ENCODE results near the gene CCDC39.

The CCDC39 gene

GRCh38 chr3:180693656-180694055, 14.4 kb upstream of the CCDC39 start:
- Histone ChIP-seq H3K27ac (no peak overlapping the region), H2AFZ (ENCODE audit: low read depth) (no peak overlapping the region), H3K79me2 (ENCODE audit: insufficient read depth, low read depth) (no peaks in the 10 kb centered on the region), H3K27me3 (ENCODE audit: insufficient read depth, low read depth) (no peaks in the 10 kb centered on the region), H4K20me1 (ENCODE audit: insufficient read depth) (no peaks in the 10 kb centered on the region), H3K9ac (no peak overlapping the region), H3K4me2 (no peak overlapping the region), H3K4me3 (IDR thresholded peaks at IDR 0.05; ENCODE audit: insufficient read depth, low read depth, low read length) (no peak overlapping the region), H3K4me1 (ENCODE audit: low read depth, poor library complexity, severe bottlenecking) (no peaks in the 10 kb centered on the region), H3K36me3 (ENCODE audit: insufficient read depth) (no peaks in the 10 kb centered on the region)
- TF ChIP-seq, protein P1, sequence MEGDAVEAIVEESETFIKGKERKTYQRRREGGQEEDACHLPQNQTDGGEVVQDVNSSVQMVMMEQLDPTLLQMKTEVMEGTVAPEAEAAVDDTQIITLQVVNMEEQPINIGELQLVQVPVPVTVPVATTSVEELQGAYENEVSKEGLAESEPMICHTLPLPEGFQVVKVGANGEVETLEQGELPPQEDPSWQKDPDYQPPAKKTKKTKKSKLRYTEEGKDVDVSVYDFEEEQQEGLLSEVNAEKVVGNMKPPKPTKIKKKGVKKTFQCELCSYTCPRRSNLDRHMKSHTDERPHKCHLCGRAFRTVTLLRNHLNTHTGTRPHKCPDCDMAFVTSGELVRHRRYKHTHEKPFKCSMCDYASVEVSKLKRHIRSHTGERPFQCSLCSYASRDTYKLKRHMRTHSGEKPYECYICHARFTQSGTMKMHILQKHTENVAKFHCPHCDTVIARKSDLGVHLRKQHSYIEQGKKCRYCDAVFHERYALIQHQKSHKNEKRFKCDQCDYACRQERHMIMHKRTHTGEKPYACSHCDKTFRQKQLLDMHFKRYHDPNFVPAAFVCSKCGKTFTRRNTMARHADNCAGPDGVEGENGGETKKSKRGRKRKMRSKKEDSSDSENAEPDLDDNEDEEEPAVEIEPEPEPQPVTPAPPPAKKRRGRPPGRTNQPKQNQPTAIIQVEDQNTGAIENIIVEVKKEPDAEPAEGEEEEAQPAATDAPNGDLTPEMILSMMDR (conservative IDR thresholded peaks at IDR 0.05; ENCODE audit: low read depth, low read length), result no peak

DNA sequence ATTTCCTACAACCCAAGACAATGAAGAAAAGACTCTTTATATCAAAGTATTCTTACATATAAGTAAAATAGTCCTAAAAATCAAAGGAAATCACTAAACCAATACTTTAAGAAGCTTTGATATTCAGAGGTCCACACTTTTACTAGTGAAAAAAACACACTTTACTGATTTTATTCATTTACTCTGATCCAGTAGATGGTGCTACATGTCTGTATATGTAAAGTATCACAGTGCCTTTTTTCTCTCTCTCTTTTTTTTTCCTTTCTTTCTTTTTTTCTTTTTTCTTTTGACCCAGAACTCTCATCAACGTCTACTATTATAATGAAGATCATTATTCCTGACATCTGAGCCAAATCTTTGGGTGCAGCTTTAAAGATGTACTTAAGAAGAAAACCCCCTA, 10.8 kb upstream of the CCDC39 start:
- TF ChIP-seq, protein P1 (conservative IDR thresholded peaks at IDR 0.05; ENCODE audit: low read depth, low read length), result no peak
- H3K27me3 ChIP-seq (ENCODE audit: insufficient read depth, low read depth), result no peaks in the 10 kb centered on the region

DNA sequence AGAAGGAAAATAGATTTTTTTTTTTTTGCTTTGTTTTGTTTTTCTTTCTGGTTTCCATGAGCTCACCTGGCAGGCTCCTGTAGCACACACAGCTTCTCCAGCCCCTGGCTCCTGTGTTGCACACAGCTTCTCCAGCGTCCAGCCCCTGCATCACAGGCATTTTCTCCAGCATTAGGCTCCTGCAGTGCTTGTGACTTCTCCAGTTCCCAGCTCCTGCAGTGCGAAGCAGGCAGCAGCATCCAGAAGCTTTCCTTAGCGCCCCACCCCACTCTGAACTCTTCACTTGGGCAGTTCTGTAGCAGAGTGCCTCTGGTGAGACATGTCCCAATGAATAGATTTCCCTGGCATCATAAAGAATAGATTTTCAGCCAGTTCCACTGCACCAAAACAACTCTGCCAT, 5.5 kb upstream of the CCDC39 start:
- TF ChIP-seq, protein P1 (conservative IDR thresholded peaks at IDR 0.05; ENCODE audit: low read depth, low read length), result no peak

More for the DNA sequence above, 10.8 kb upstream of the CCDC39 start:
- no peak overlapping the region for H3K4me2 ChIP-seq
- H3K4me3 ChIP-seq (IDR thresholded peaks at IDR 0.05; ENCODE audit: insufficient read depth, low read depth, low read length), result no peak overlapping the region
- H4K20me1 ChIP-seq (ENCODE audit: insufficient read depth), result no peaks in the 10 kb centered on the region
- no peak overlapping the region for H2AFZ ChIP-seq (ENCODE audit: low read depth)
- H3K79me2 ChIP-seq (ENCODE audit: insufficient read depth, low read depth), result no peaks in the 10 kb centered on the region
- no peak overlapping the region for H3K9ac ChIP-seq
- no peaks in the 10 kb centered on the region for H3K4me1 ChIP-seq (ENCODE audit: low read depth, poor library complexity, severe bottlenecking)
- H3K27ac ChIP-seq, result no peak overlapping the region
- no peaks in the 10 kb centered on the region for H3K36me3 ChIP-seq (ENCODE audit: insufficient read depth)

GRCh38 chr3:180683816-180684215, 4.5 kb upstream of the CCDC39 start:
- no peak overlapping the region for H3K4me2 ChIP-seq
- TF ChIP-seq, protein P1 (conservative IDR thresholded peaks at IDR 0.05; ENCODE audit: low read depth, low read length), result no peak
- H2AFZ ChIP-seq (ENCODE audit: low read depth), result no peak overlapping the region
- H3K4me1 ChIP-seq (ENCODE audit: low read depth, poor library complexity, severe bottlenecking), result peaks cover 8% of the 10 kb centered on the region
- H3K27ac ChIP-seq, result no peak overlapping the region
- no peaks in the 10 kb centered on the region for H3K36me3 ChIP-seq (ENCODE audit: insufficient read depth)
- no peaks in the 10 kb centered on the region for H3K27me3 ChIP-seq (ENCODE audit: insufficient read depth, low read depth)
- no peak overlapping the region for H3K4me3 ChIP-seq (IDR thresholded peaks at IDR 0.05; ENCODE audit: insufficient read depth, low read depth, low read length)
- no peak overlapping the region for H3K9ac ChIP-seq
- H4K20me1 ChIP-seq (ENCODE audit: insufficient read depth), result no peaks in the 10 kb centered on the region
- H3K79me2 ChIP-seq (ENCODE audit: insufficient read depth, low read depth), result no peaks in the 10 kb centered on the region

More for the DNA sequence above, 5.5 kb upstream of the CCDC39 start:
- Histone ChIP-seq H3K4me3 (IDR thresholded peaks at IDR 0.05; ENCODE audit: insufficient read depth, low read depth, low read length) (no peak overlapping the region), H3K36me3 (ENCODE audit: insufficient read depth) (no peaks in the 10 kb centered on the region), H4K20me1 (ENCODE audit: insufficient read depth) (no peaks in the 10 kb centered on the region), H3K27ac (no peak overlapping the region), H3K4me2 (no peak overlapping the region), H3K27me3 (ENCODE audit: insufficient read depth, low read depth) (no peaks in the 10 kb centered on the region), H3K79me2 (ENCODE audit: insufficient read depth, low read depth) (no peaks in the 10 kb centered on the region), H3K4me1 (ENCODE audit: low read depth, poor library complexity, severe bottlenecking) (peaks cover 8% of the 10 kb centered on the region), H3K9ac (no peak overlapping the region), H2AFZ (ENCODE audit: low read depth) (no peak overlapping the region)
